T-cell (primary cell): ENCODE results near the gene KLHL24. TPM values are rescaled to one million over a fixed set of nuclear protein-coding genes. Genes with fewer than 3 reads are reported as not detected.
"Not testable (repeated sequence)": the region's sequence is repeated elsewhere in the genome, so short reads cannot be mapped to it uniquely, and the experiment has no call there.

ENCODE experiments used
- ATAC-seq, 4 experiments: fragments of 200-7000 bp in 3 of 4; fragments of 150-1000 bp in 1 of 4; cut with Tn5 transposase; replicated peaks in 1 of 4; 1 replicate in 3 of 4; 2 replicates in 1 of 4; pipeline ENCODE4 v1.10.0; 2021; ENCODE audit warnings: moderate library complexity in 3 of 4, mild to moderate bottlenecking in 2 of 4, moderate number of reproducible peaks in 1 of 4
- CTCF ChIA-PET, 2 donors: fragments of 300-600 bp; sonication (Branson Sonifier 250); formaldehyde crosslinking; loops; one replicate each; lab custom pipeline; 2022; ENCODE audit warnings: antibody characterized with exemption in 2 of 2; lab: Charles Lee
- POLR2A ChIA-PET, 2 donors: fragments of 300-600 bp; sonication (Branson Sonifier 250); formaldehyde crosslinking; loops; one replicate each; lab custom pipeline; 2022; ENCODE audit warnings: antibody characterized with exemption in 2 of 2; lab: Charles Lee
- DNase-seq, 35 experiments: peaks; one replicate each; pipeline versions ENCODE4 v3.0.0 to v3.0.0-alpha.2; 2013 to 2023
- H3K27ac ChIP-seq: one replicate; pipeline ENCODE4 v1.5.1; 2013; ENCODE audit warnings: low read length
- H3K27me3 ChIP-seq, 2 experiments: replicated peaks in 1 of 2; 1 replicate in 1 of 2; 2 replicates in 1 of 2; pipeline versions ENCODE4 v1.6.1 to v1.7.0; 2013; ENCODE audit warnings: low read length in 1 of 2, mixed read lengths in 1 of 2; ENCODE audit not compliant: control insufficient read depth in 2 of 2, insufficient read depth in 2 of 2; ENCODE audit errors: extremely low read depth in 1 of 2
- H3K36me3 ChIP-seq, 2 donors: 1 replicate in 1 of 2; 2 replicates in 1 of 2; pipeline versions ENCODE4 v1.6.1 to v1.7.0; 2013; ENCODE audit warnings: low read length in 1 of 2; ENCODE audit not compliant: control insufficient read depth in 2 of 2, insufficient read depth in 1 of 2; ENCODE audit errors: extremely low read depth in 1 of 2
- H3K4me1 ChIP-seq, 2 experiments: 1 replicate in 1 of 2; 2 replicates in 1 of 2; pipeline versions ENCODE4 v1.6.1 to v1.7.0; 2013; ENCODE audit warnings: low read length in 2 of 2, mixed read lengths in 1 of 2; ENCODE audit not compliant: insufficient read depth in 2 of 2, control insufficient read depth in 1 of 2; ENCODE audit errors: extremely low read depth in 1 of 2
- H3K4me3 ChIP-seq, 2 donors: 1 replicate in 1 of 2; 2 replicates in 1 of 2; pipeline versions ENCODE4 v1.5.1 to v1.7.0; 2013; ENCODE audit warnings: mild to moderate bottlenecking in 2 of 2, low read length in 1 of 2, moderate library complexity in 1 of 2; ENCODE audit not compliant: control insufficient read depth in 1 of 2; ENCODE audit errors: extremely low read depth in 1 of 2
- H3K9me3 ChIP-seq: 2 replicates; pipeline ENCODE4 v1.7.0; 2013
- H3K27ac Mint-ChIP-seq, 2 donors: one replicate each; pipeline ENCODE4 v1.8.0; 2020 to 2021; ENCODE audit warnings: mild to moderate bottlenecking in 2 of 2, mixed read lengths in 2 of 2
- H3K27me3 Mint-ChIP-seq, 2 donors: one replicate each; pipeline ENCODE4 v1.8.0; 2021 to 2022; ENCODE audit warnings: mixed read lengths in 2 of 2
- H3K36me3 Mint-ChIP-seq: one replicate; pipeline ENCODE4 v1.8.0; 2021; ENCODE audit warnings: mixed read lengths
- H3K4me1 Mint-ChIP-seq, 3 donors: one replicate each; pipeline ENCODE4 v1.8.0; 2020 to 2022; ENCODE audit warnings: mixed read lengths in 3 of 3, mild to moderate bottlenecking in 1 of 3
- H3K4me3 Mint-ChIP-seq, 3 donors: one replicate each; pipeline ENCODE4 v1.8.0; 2020 to 2022; ENCODE audit warnings: mild to moderate bottlenecking in 3 of 3, mixed read lengths in 3 of 3, moderate library complexity in 3 of 3
- H3K9me3 Mint-ChIP-seq, 3 donors: one replicate each; pipeline ENCODE4 v1.8.0; 2020 to 2022; ENCODE audit warnings: mixed read lengths in 3 of 3
- WGBS: methylation state at CpG from one replicate; pipeline ENCODE4 v1.1.5; 2013; ENCODE audit warnings: missing lambda C conversion rate; ENCODE audit not compliant: insufficient coverage; 5-methylcytosine and 5-hydroxymethylcytosine counted together
- total RNA-seq, 35 experiments: library from RNA in 6 of 35; stranded (reverse) in 6 of 35; fragments of 120-200 nt in 1 of 35; gene quantifications; one replicate each; pipeline versions ENCODE4 v1.2.1 to v1.2.4 and lab custom pipeline; 2013 to 2026

The KLHL24 gene
- total RNA-seq, 5 donors from 2014 or later (not counting 1 experiment from before 2014, with no cell fraction given): 83.3 to 145 (median 101) TPM

- H3K9me3 Mint-ChIP-seq: no peaks in the 10 kb centered on the region
- Histone ChIP-seq H3K9me3 (no peaks in the 10 kb centered on the region), H3K4me3 (no peak overlapping the region), H3K27me3 (peaks cover 0 to 8% of the 10 kb centered on the region in 2 experiments), H3K36me3 (no peaks in the 10 kb centered on the region), H3K27ac (no peak overlapping the region), H3K4me1 (peaks cover 2 to 7% of the 10 kb centered on the region in 2 experiments)
- H3K27me3 Mint-ChIP-seq: peaks cover 0 to 2% of the 10 kb centered on the region in 2 donors
- peaks cover 9 to 11% (median 9%) of the 10 kb centered on the region in 3 donors for H3K4me1 Mint-ChIP-seq
- ATAC-seq (no peak), DNase-seq (no peak)
- POLR2A ChIA-PET: interaction anchor here (0.5 to 0.6 kb wide), 2 partner anchors 34 to 189 kb away, joined by 4 read pairs; no protein-coding TSS in a partner anchor
- H3K4me3 Mint-ChIP-seq: no peak overlapping the region
- no peak overlapping the region for H3K27ac Mint-ChIP-seq
- H3K36me3 Mint-ChIP-seq: no peaks in the 10 kb centered on the region
- CTCF ChIA-PET: no interaction called here
Observed at GRCh38 chr3:183631715-183632114, 3.7 kb upstream of the KLHL24 start.

- peaks cover 19 to 20% (median 19%) of the 10 kb centered on the region in 3 donors for H3K4me1 Mint-ChIP-seq
- H3K27ac Mint-ChIP-seq, CTCF ChIA-PET, H3K27ac ChIP-seq, H3K9me3 ChIP-seq, H3K27me3 ChIP-seq, ATAC-seq, H3K9me3 Mint-ChIP-seq, H3K36me3 Mint-ChIP-seq, H3K4me3 ChIP-seq, POLR2A ChIA-PET, H3K27me3 Mint-ChIP-seq, H3K4me3 Mint-ChIP-seq, DNase-seq, H3K36me3 ChIP-seq: not testable (repeated sequence)
- 100% methylated on average over 3 of the region's 8 CpGs for WGBS
- peaks cover 8 to 17% of the 10 kb centered on the region in 2 experiments for H3K4me1 ChIP-seq
Observed at GRCh38 chr3:183632725-183633124, 2.7 kb upstream of the KLHL24 start.

- no peaks in the 10 kb centered on the region for H3K9me3 Mint-ChIP-seq
- peak overlapping the region; percentile 91 to 92 (median 91) for H3K4me3 Mint-ChIP-seq
- ChIA-PET CTCF (interaction anchor here in 1 of 2 donors (0.5 to 1.4 kb wide), 5 partner anchors 27 to 225 kb away, joined by 3 to 6 read pairs (median 3); partner anchors contain the start of gene YEATS2), POLR2A (interaction anchor here (0.6 to 0.7 kb wide), 5 partner anchors 28 to 1582 kb away, joined by 3 to 6 read pairs (median 4); no protein-coding TSS in a partner anchor)
- H3K27ac Mint-ChIP-seq: peak overlapping the region; percentile 92 to 93
- no peaks in the 10 kb centered on the region for H3K9me3 ChIP-seq
- peaks cover 8 to 23% of the 10 kb centered on the region in 2 experiments for H3K4me1 ChIP-seq
- H3K4me1 Mint-ChIP-seq: peaks cover 29 to 33% (median 32%) of the 10 kb centered on the region in 3 donors
- peak overlapping the region; percentile 85 to 86 for H3K4me3 ChIP-seq
- no peaks in the 10 kb centered on the region for H3K36me3 Mint-ChIP-seq
- H3K27ac ChIP-seq: peak overlapping the region; percentile 91
- DNase-seq (no peak), ATAC-seq (no peak)
- no peaks in the 10 kb centered on the region for H3K36me3 ChIP-seq
- H3K27me3 ChIP-seq: peaks cover 0 to 3% of the 10 kb centered on the region in 2 experiments
- WGBS: 80% methylated on average over 6 of the region's 16 CpGs
- no peaks in the 10 kb centered on the region for H3K27me3 Mint-ChIP-seq
Observed at GRCh38 chr3:183634707-183635106, 716 bp upstream of the KLHL24 start.

- Mint-ChIP-seq H3K27ac (peak overlapping the region; percentile 92 to 93), H3K4me1 (peaks cover 33 to 36% (median 35%) of the 10 kb centered on the region in 3 donors), H3K9me3 (no peaks in the 10 kb centered on the region), H3K36me3 (no peaks in the 10 kb centered on the region), H3K4me3 (peak overlapping the region; percentile 91 to 92 (median 91)), H3K27me3 (no peaks in the 10 kb centered on the region)
- Histone ChIP-seq H3K4me1 (peaks cover 8 to 25% of the 10 kb centered on the region in 2 experiments), H3K36me3 (no peaks in the 10 kb centered on the region), H3K27ac (peak overlapping the region; percentile 91), H3K9me3 (no peaks in the 10 kb centered on the region), H3K27me3 (peaks cover 0 to 3% of the 10 kb centered on the region in 2 experiments), H3K4me3 (peak overlapping the region; percentile 85 to 86)
- ATAC-seq (no peak), DNase-seq (peak in 1 of 35 experiments; percentile 3)
- POLR2A ChIA-PET: interaction anchor here (0.6 to 2.1 kb wide), 6 partner anchors 29 to 1583 kb away, joined by 3 to 20 read pairs (median 4); partner anchors contain the start of gene YEATS2 (in 1 of the 2)
- WGBS: 0% methylated on average over 6 of the region's 9 CpGs
- CTCF ChIA-PET: interaction anchor here in 1 of 2 donors (0.5 to 1.4 kb wide), 7 partner anchors 26 to 225 kb away, joined by 3 to 6 read pairs (median 3); partner anchors contain the start of gene YEATS2
Observed at GRCh38 chr3:183635107-183635430, 354 bp upstream of the KLHL24 start.

- POLR2A ChIA-PET: interaction anchor here (0.6 to 2.1 kb wide), 11 partner anchors 9 to 61 kb away, joined by 3 to 20 read pairs (median 4); partner anchors contain the start of gene YEATS2 (in 1 of the 2)
- peak overlapping the region; percentile 85 to 86 for H3K4me3 ChIP-seq
- H3K27ac Mint-ChIP-seq: peak overlapping the region; percentile 93 to 94
- CTCF ChIA-PET: interaction anchor here in 1 of 2 donors (0.6 to 1.2 kb wide), 5 partner anchors 19 to 167 kb away, joined by 3 to 4 read pairs (median 3); partner anchors contain the start of gene YEATS2
- H3K9me3 Mint-ChIP-seq: no peaks in the 10 kb centered on the region
- H3K36me3 Mint-ChIP-seq: no peaks in the 10 kb centered on the region
- H3K4me3 Mint-ChIP-seq: peak overlapping the region; percentile 91 to 92 (median 91)
- H3K27ac ChIP-seq: peak overlapping the region; percentile 91
- DNase-seq (peak; percentile 74 to 94 (median 90)), ATAC-seq (peak; percentile 79 to 81 (median 79))
- no peaks in the 10 kb centered on the region for H3K9me3 ChIP-seq
- under 1% methylated on average over 79 of the region's 84 CpGs for WGBS
- H3K4me1 ChIP-seq: peaks cover 8 to 27% of the 10 kb centered on the region in 2 experiments
- no peaks in the 10 kb centered on the region for H3K27me3 Mint-ChIP-seq
- no peaks in the 10 kb centered on the region for H3K27me3 ChIP-seq
- H3K36me3 ChIP-seq: no peaks in the 10 kb centered on the region
- peaks cover 39 to 42% (median 40%) of the 10 kb centered on the region in 3 donors for H3K4me1 Mint-ChIP-seq
Observed at GRCh38 chr3:183636221-183637105, 1.0 kb downstream of the KLHL24 start.

GRCh38 chr3:183637106-183637486, 1.7 kb downstream of the KLHL24 start:
- Histone ChIP-seq H3K9me3 (no peaks in the 10 kb centered on the region), H3K4me3 (peak overlapping the region; percentile 85 to 86), H3K36me3 (no peaks in the 10 kb centered on the region), H3K4me1 (peaks cover 8 to 27% of the 10 kb centered on the region in 2 experiments), H3K27ac (peak overlapping the region; percentile 56), H3K27me3 (no peaks in the 10 kb centered on the region)
- ATAC-seq: no peak
- Mint-ChIP-seq H3K27ac (peak overlapping the region; percentile 88 to 90), H3K4me3 (peak overlapping the region; percentile 91 to 92 (median 91)), H3K27me3 (no peaks in the 10 kb centered on the region), H3K9me3 (no peaks in the 10 kb centered on the region), H3K4me1 (peaks cover 46 to 49% (median 47%) of the 10 kb centered on the region in 3 donors), H3K36me3 (no peaks in the 10 kb centered on the region)
- WGBS: no CpG with 5 or more reads among the region's 6 CpGs
- ChIA-PET CTCF (interaction anchor here in 1 of 2 donors (0.6 to 1.2 kb wide), 4 partner anchors 18 to 168 kb away, joined by 3 to 4 read pairs (median 3); partner anchors contain the start of gene YEATS2), POLR2A (interaction anchor here (0.6 to 2.1 kb wide), 11 partner anchors 8 to 121 kb away, joined by 3 to 20 read pairs (median 4); partner anchors contain the start of gene YEATS2 (in 1 of the 2))
- no peak for DNase-seq
